ENCODE measurements around the gene TEKT1. TPM values are rescaled to one million over a fixed set of nuclear protein-coding genes. Genes with fewer than 3 reads are reported as not detected.

The TEKT1 gene
- polyA plus RNA-seq, 1 donor (not counting 4 experiments of a cell fraction or from before 2014, with no cell fraction given) = not detected

DNA sequence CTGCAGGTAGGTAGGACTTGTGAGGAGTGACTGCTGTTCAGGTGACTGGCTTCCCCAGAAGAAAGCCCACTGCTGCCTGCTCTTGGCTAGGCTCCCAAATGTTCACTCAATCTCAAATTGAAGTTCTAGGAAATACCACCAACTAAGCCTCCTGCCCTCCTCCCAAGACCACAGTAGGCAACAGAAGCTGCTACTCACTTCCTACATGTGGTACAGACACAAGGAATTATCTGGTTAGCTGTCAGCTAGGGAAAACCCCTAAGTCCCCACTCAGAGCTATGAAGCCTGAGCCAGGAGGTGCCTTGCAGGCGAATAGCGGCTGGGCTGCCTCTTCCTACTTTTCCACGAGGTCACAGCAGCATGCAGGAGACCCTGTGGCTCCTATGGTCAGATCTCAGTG, 50.6 kb downstream of the TEKT1 start:
- H3K27me3 ChIP-seq (ENCODE audit: control insufficient read depth, extremely low read depth, insufficient read depth, low read length) = peaks cover 9% of the 10 kb centered on the region
- no peak overlapping the region for H3K4me3 ChIP-seq (ENCODE audit: control insufficient read depth in 2 of 3, extremely low read depth in 1 of 3, insufficient read depth in 2 of 3, low read depth in 1 of 3, low read length in 3 of 3)
- H3K4me1 ChIP-seq (ENCODE audit: control insufficient read depth, extremely low read depth, insufficient read depth, low read length) = no peaks in the 10 kb centered on the region
- no peak overlapping the region for H2AFZ ChIP-seq (ENCODE audit: control insufficient read depth, low read length)
- TF ChIP-seq, protein P1, sequence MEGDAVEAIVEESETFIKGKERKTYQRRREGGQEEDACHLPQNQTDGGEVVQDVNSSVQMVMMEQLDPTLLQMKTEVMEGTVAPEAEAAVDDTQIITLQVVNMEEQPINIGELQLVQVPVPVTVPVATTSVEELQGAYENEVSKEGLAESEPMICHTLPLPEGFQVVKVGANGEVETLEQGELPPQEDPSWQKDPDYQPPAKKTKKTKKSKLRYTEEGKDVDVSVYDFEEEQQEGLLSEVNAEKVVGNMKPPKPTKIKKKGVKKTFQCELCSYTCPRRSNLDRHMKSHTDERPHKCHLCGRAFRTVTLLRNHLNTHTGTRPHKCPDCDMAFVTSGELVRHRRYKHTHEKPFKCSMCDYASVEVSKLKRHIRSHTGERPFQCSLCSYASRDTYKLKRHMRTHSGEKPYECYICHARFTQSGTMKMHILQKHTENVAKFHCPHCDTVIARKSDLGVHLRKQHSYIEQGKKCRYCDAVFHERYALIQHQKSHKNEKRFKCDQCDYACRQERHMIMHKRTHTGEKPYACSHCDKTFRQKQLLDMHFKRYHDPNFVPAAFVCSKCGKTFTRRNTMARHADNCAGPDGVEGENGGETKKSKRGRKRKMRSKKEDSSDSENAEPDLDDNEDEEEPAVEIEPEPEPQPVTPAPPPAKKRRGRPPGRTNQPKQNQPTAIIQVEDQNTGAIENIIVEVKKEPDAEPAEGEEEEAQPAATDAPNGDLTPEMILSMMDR (optimal IDR thresholded peaks at IDR 0.05 in 1 of 3, IDR thresholded peaks at IDR 0.05 in 1 of 3, conservative IDR thresholded peaks at IDR 0.05 in 1 of 3; ENCODE audit: extremely low read depth in 1 of 3, insufficient read depth in 2 of 3, low read length in 3 of 3) = no peak
- TF ChIP-seq EZH2 (IDR thresholded peaks at IDR 0.05; ENCODE audit: low read length) = no peak
- H3K27ac ChIP-seq (ENCODE audit: control insufficient read depth, insufficient read depth, low read length) = no peak overlapping the region
- H3K36me3 ChIP-seq (ENCODE audit: control insufficient read depth in 2 of 2, extremely low read depth in 1 of 2, insufficient read depth in 2 of 2, low read length in 2 of 2) = no peaks in the 10 kb centered on the region
- H3K79me2 ChIP-seq (ENCODE audit: control insufficient read depth, insufficient read depth, low read length) = no peaks in the 10 kb centered on the region
- H4K20me1 ChIP-seq (ENCODE audit: control insufficient read depth, extremely low read depth, insufficient read depth, low read length) = no peaks in the 10 kb centered on the region
- FAIRE-seq (no peak), DNase-seq (ENCODE audit: low read depth, low spot score) (no peak)
- no peaks in the 10 kb centered on the region for H3K9me3 ChIP-seq (ENCODE audit: control insufficient read depth, low read depth, low read length)
- dilution Hi-C loops (cut with MboI; ENCODE audit: extremely low pct_ligation_motif_present, low sequenced_read_pairs) = no loop called here
- no peak overlapping the region for H3K9ac ChIP-seq (ENCODE audit: control insufficient read depth, extremely low read depth, insufficient read depth, low read length)
- H3K9me1 ChIP-seq (ENCODE audit: control insufficient read depth, extremely low read depth, insufficient read depth, low read length) = no peaks in the 10 kb centered on the region
- H3K4me2 ChIP-seq (ENCODE audit: control insufficient read depth, extremely low read depth, insufficient read depth, low read depth, low read length) = no peak overlapping the region

DNA sequence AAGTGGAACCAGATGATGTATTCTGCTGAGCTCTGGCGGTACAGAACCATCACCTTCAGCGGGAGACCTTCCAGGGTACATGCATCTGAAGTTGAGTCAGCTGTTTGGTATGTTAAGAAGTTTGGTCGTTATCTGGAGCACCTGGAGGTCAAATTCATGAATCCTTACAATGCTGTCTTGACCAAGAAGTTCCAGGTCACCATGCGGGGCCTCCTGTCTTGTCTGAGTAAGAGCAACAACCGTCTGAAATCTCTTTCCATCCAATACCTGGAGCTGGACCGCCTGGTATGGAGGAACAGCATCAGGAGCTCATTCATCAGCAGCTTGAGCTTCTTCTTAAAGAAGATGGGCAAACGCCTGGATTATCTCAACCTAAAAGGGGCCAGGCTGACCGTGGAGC, 51.5 kb downstream of the TEKT1 start:
- no peak overlapping the region for H2AFZ ChIP-seq (ENCODE audit: control insufficient read depth, low read length)
- no peak for TF ChIP-seq EZH2 (IDR thresholded peaks at IDR 0.05; ENCODE audit: low read length)
- TF ChIP-seq, protein P1 (optimal IDR thresholded peaks at IDR 0.05 in 1 of 3, IDR thresholded peaks at IDR 0.05 in 1 of 3, conservative IDR thresholded peaks at IDR 0.05 in 1 of 3; ENCODE audit: extremely low read depth in 1 of 3, insufficient read depth in 2 of 3, low read length in 3 of 3) = no peak
- FAIRE-seq = no peak
- no peaks in the 10 kb centered on the region for H4K20me1 ChIP-seq (ENCODE audit: control insufficient read depth, extremely low read depth, insufficient read depth, low read length)
- no peak overlapping the region for H3K4me2 ChIP-seq (ENCODE audit: control insufficient read depth, extremely low read depth, insufficient read depth, low read depth, low read length)
- H3K27ac ChIP-seq (ENCODE audit: control insufficient read depth, insufficient read depth, low read length) = no peak overlapping the region
- H3K36me3 ChIP-seq (ENCODE audit: control insufficient read depth in 2 of 2, extremely low read depth in 1 of 2, insufficient read depth in 2 of 2, low read length in 2 of 2) = no peaks in the 10 kb centered on the region
- no peak overlapping the region for H3K9ac ChIP-seq (ENCODE audit: control insufficient read depth, extremely low read depth, insufficient read depth, low read length)
- H3K9me3 ChIP-seq (ENCODE audit: control insufficient read depth, low read depth, low read length) = no peaks in the 10 kb centered on the region
- dilution Hi-C loops (cut with MboI; ENCODE audit: extremely low pct_ligation_motif_present, low sequenced_read_pairs) = no loop called here
- no peaks in the 10 kb centered on the region for H3K4me1 ChIP-seq (ENCODE audit: control insufficient read depth, extremely low read depth, insufficient read depth, low read length)
- H3K79me2 ChIP-seq (ENCODE audit: control insufficient read depth, insufficient read depth, low read length) = no peaks in the 10 kb centered on the region
- H3K27me3 ChIP-seq (ENCODE audit: control insufficient read depth, extremely low read depth, insufficient read depth, low read length) = peaks cover 14% of the 10 kb centered on the region
- no peak overlapping the region for H3K4me3 ChIP-seq (ENCODE audit: control insufficient read depth in 2 of 3, extremely low read depth in 1 of 3, insufficient read depth in 2 of 3, low read depth in 1 of 3, low read length in 3 of 3)
- no peak for DNase-seq (ENCODE audit: low read depth, low spot score)
- H3K9me1 ChIP-seq (ENCODE audit: control insufficient read depth, extremely low read depth, insufficient read depth, low read length) = no peaks in the 10 kb centered on the region

Data from keratinocyte (primary cell).